NK-92 (cell line): ENCODE measurements around the gene XPC.

Experiments
- DNase-seq: peaks from one replicate; lab custom pipeline; 2025; ENCODE audit not compliant: unreplicated experiment; lab: John Stamatoyannopoulos, UW

The XPC gene

GRCh38 chr3:14150078-14150477 lies 28.3 kb downstream of the XPC start:
- no peak for DNase-seq

DNA sequence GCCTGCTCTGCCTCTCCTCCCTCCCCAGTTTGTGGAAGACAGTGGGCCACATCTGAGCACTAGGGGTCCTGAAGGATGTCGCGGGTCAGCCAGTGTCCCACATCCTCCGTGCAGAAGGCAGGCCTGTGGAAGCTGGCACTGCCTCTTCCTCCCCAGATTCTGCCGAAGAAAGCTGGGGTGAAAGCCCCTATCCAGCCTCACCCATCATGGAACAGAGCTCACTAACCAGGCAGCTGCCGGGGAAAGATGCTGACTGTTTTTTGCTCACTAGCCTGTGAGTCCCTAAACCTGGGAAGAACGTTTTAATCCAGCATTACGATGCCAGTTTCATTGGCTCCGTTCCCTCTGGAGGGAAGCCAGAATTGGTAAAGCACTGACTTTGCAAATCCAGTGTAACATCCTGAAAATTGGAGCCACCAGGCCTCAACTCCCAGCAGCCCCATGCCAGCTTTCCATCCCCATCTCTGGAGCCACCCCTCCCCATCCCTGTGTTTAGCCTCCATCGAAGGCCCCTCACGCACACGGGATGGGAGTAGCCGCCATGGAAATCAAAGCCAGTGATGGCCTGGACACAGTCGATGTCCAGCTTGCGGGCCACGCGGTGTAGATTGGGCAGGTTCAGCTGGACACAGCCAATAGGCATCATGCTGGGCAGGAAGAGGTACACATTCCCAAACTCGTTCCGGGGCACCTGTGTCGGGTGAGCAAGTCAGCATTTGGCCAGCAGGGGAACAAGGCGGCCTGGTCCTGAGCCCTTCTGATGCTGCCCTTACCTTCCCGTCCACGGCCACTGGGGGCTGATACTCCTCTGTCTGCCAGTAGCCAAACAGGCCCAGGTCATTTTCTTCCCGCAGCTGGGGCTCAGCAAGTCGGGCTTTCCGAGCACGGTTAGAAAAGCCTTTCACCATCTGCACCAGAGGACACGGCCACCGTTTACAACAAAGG lies 30.1 kb downstream of the XPC start:
- no peak for DNase-seq

DNA sequence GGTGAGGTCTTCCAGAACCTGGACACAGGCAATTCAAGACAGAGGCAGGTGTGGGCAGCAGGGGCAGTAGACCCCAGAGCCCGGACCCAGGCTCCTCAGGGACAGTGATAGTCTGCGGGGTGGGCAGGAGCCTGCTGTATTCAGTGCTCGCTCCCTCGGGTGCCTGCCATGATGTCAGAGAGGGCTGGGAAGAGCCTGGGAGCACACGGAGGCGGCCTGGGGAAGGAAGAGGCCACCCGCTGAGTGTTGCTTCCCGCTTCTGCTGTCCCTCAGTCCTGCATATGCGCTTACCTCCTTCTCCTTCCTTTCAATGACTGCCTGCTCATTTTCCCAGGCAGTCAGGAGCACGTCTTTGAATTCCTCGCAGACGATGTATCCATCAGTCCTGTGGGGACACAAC lies 30.8 kb downstream of the XPC start:
- no peak for DNase-seq

DNA sequence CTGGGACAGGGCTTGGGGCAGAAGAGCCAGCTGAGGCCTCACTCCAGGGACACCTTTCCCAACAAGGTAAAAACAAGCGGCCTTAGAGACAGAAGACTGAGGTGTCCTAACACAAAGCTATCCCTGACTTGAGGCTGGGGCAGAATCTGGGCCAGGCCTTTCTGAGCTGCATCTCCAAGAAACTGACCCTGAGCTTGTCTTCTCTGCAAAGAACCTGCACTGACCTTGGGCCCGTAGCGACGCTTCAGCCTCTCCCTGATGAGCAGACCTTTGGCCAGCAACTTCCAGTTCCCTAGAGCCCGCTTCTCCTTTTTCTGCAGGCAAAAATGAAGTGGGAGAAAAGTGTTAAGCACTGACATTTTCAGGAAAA lies 31.4 kb downstream of the XPC start:
- no peak for DNase-seq

DNA sequence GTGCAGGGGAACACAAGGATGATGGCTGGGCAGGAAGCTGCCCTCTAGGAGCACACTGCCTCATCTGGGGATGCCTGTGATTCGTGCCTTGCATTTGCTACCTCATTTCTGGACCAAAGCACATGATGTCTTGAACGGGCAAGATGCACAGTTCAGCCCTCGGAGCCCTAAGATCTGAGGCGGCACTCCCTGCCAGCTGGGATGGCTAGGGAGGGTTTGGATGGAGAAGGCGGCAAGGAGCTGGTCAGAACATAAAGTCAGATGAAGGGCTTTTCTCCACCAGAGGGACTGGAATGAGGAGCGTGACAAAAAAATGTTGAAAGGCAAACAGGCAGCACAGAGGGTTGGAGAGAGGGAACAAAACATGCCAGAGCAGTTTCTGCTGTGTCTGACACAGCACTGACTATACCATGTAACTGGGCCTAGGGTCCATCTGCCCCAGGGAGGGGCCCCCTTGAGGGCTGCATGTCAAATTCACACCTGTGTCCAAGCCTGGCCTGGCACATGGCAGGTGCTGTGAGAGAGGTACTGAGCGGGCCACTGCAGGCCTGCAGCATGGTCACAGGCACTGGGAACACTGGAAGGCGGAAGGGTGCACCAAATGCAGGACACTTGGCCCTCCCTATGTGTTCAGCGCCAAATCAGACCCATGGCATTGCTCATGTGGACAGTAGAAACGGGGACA lies 31.9 kb downstream of the XPC start:
- DNase-seq = no peak

DNA sequence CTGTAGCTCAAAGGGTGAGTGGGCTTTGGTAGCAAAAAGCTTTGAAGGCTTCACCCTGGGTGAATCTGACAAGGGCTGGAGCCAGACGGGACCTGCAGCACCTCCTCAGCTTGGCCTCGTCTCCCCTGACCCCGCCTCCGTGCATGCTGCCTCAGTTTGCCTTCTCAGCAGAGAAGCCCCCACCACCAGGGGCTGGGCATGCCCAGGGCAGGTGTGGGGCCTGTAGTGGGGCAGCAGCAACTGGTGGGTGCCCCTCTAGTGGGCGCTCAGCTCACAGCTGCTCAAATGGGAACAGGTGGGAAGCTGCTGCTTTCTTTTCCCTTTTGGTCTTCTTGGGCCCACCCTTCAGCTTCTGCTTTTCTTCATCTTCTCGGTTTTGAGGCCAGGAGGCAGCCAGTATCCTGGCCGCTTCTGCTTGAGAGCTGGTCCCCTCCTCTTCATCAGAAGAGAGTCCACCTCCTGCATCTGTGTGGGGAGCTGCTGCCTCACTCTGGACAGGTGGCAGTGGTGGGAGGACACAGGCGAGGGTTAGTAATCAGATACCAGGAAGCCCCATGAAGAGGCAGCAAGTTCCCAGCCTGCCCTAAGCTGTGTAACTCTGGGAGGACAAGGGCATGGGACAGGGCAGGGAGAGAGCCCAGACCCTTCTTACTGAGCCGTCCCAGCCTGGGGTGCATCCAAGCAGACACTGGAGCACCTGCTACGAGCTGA lies 32.6 kb downstream of the XPC start:
- DNase-seq = no peak

- no peak for DNase-seq
These were observed 33.2 kb downstream of the XPC start for GRCh38 chr3:14145236-14145635.

DNA sequence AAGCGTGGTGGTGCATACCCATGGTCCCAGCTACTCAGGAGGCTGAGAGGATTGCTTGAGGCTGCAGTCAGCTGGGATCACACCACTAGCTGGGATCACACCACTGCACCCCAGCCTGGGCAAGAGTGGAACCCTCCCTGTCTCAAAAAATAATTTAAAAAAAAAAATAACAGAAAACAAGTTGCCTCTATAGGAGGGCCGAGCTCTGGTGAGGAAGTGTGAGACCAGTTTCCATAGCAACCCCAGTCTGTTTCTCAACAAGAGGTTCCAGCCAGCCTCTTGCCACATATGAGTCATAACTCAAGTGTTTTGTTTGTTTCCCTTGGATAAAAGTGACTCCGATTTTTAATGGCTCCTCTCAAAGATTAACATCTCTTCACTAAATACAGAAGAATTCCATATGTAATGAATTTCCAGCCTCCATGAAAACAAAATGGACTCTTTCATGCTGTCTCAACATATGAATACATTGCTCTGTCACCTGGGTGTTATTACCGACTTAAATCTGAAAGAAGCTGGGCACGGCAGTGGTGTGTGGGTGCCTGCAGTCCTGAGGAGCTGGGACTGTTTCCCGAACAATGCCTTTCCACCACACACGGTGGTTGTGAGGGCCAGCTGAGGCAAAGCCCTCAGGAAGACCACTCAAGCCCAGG lies 33.9 kb downstream of the XPC start:
- no peak for DNase-seq

DNA sequence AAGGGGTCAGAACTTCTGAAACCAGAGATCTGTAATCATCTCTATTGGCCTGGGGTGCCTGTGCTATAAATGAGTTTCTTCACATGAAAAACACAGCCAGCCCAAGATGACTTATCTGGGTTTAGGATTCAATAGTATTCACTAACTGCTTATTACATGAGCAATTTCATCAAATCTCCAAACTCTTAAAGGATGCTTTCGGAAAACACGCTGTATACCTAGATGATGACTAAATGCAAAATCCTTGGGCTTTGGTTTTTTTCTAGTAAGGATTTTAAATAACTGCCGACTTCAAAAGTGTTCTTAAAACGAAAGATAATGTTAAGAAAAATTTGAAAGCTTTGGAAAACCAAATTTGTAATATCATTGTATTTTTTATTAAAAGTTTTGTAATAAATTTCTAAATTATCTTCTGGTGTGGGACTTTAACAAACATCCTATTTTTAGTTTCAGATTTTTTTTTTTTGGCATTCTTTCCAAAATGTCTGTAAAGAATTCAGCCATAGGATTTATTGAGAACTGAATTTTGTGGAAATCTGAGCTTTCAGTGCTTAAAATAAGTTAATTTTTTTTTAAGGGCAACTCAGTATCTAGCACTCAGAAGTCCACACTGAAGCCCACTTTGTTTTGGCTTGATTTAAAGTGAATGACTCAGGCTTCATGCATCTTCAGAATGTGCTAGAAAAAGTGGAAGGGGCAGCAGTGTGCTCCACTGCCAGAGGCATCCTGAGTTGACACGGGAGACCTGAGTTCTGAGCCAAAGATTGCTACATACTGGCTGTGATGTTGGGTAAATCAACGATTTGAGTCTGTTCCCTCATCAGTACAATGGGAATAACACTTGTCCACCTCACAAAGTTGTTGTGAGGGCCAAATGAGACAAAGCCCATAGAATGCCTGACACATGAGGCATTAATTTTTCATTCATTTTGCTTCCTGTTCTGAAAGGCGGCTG lies 34.9 kb downstream of the XPC start:
- no peak for DNase-seq

DNA sequence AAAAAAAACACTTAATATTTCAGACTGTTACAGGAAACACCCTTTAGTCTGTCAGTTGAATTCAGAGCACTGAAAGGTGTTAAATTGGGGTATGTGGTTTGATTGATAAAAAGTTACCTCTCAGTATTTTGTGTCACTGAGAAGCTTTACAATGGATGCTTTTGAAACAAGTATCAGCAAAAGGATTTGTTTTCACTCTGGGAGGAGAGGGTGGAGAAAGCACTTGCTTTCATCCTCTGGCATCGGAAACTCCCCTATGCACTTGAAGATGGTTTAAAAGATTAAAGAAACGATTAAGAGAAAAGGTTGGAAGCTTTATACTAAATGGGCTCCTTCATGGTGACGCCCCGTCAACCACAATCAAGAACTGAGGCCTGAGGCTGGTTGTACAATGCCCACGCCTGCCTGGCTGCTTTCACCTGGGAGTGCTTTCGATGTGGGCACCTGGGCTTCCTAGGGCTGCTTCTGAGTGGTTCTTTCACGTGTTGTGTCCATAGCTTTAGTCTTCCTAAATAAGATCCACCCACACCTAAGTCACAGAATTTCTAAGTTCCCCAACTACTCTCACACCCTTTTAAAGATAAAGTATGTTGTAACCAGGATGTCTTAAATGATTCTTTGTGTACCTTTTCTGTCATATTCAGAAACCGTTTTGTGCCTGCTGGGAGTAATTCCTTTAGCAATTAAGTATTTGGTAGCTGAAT lies 35.7 kb downstream of the XPC start:
- DNase-seq = no peak

- DNase-seq = no peak
These were observed 36.6 kb downstream of the XPC start for GRCh38 chr3:14141602-14142341.

GRCh38 chr3:14141144-14141543 lies 37.3 kb downstream of the XPC start:
- no peak for DNase-seq

- DNase-seq = no peak
These were observed 37.7 kb downstream of the XPC start for GRCh38 chr3:14140668-14141067.

- no peak for DNase-seq
These were observed 38.6 kb downstream of the XPC start for GRCh38 chr3:14139771-14140170.

DNA sequence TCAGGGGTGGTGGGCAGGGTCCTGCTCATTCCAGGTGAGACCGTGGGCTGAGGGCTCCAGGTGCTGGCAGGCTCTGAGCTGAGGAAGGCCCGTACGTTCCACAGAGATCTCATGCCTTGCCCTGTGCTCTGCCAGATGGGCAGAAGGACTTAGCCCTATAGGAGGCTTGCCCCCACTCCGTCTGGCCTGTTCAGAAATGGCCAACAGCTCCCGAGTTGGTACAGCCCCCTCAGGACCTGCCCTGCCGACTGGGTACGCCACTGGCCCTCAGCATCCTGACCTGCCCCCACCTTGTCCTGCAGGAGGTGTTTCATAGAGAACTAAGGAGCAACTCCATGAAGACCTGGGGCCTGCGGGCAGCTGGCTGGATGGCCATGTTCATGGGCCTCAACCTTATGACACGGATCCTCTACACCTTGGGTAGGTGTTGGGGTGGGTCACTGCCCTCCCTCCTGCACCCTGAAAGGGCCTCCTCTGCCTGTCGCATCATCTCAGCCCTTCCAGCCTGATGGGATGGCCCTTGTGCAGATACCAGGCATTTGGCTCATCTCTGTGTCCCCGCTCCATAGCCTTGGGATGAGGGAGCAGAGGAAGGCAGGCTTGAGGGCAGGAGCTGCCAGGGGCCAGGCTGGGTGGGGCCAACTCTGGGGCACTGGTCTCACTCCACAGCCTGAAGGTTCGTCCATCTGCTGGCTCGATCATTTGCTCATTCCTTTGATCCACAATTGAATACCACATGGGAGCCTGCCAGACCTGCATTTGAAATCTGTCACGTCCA lies 39.3 kb downstream of the XPC start:
- no peak for DNase-seq

DNA sequence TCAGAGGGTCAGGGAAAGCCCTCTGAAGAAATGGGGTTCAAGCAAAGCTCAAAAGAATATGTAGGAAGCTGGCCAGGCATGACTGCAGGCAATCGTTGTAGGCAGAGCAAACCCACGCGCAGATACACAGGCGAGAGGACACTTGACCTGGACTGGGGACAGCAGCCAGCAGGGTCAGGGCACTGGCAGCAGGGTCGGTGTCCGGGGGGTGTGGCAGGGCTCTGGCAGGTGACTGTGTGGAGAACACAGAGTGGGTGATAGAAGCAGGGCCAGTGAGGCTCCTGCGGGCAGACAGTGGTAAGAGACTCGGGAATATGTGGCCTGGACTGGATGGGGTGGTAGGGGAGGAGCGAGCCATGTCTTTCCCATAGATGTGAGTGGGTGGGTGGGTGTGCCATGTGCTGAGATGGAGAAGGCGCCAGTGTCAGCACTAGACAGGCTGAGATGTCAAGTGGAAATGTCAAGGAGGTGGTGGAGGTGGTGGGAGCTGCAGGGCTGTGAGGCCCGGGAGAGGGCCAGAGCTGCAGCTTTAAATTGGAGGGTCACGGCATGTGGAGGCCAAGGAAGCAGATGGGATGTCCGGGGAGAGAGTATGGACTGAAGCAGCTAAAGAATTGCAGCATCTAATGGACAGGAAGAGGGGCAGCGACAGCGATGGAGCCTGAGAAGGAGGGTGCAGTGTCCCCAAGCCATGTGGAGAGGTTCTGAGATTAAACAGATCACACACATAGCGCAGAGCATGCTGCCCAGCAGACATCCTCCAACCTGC lies 40.1 kb downstream of the XPC start:
- DNase-seq = no peak

DNA sequence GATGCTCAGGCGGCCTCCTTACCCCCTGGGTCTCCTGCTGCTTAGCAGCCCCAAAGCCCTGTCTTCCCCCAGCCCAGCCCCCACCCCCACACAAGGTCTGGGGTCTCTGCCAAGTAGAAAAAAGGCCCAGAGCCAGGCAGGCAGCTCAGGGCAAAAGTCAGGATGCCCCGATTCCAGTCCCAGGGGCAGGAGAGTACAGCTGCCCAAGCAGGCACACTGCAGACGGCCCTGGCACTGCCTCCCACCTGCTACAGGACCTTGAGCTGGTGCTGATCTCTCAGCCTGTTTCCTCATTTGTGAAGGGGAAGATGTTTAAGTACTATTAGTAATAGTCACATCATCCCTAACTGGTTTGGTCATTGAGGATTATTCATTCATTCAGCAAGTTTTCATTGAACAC lies 41.0 kb downstream of the XPC start:
- DNase-seq = no peak
